ENCODE measurements around the gene TRIO.

Gene TRIO

DNA sequence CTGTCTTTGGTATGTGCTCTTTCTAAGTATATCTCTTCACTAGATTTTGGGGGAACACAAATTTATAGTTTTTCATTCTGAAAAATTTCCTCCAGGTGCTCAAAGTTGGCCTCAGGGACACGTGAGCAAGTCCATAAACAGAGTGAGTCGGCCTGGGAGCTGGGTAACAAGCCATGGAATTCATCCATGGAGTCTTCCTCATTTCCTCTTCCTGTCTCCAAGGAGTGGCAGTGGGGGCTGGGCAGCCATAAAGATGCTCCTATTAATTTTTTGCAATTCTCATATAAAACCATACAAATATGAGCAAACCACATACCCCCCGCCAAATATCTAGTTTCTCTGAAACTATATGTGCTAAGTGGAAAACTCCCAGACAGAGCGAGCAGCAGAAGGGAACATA lies 301.9 kb downstream of the TRIO start:
- Histone ChIP-seq H3K4me3 (replicated peaks; ENCODE audit: low read depth, low read length) (no peak overlapping the region), H3K27me3 (replicated peaks; ENCODE audit: control insufficient read depth, insufficient read depth, low read length) (no peaks in the 10 kb centered on the region), H3K36me3 (ENCODE audit: control insufficient read depth, insufficient read depth, low read length) (peaks cover 10% of the 10 kb centered on the region)
- no peak for DNase-seq (ENCODE audit: extremely low read depth, insufficient read length)
- TF ChIP-seq CTCF (IDR thresholded peaks at IDR 0.05; ENCODE audit: insufficient read depth, low read length, poor library complexity, severe bottlenecking), result no peak

DNA sequence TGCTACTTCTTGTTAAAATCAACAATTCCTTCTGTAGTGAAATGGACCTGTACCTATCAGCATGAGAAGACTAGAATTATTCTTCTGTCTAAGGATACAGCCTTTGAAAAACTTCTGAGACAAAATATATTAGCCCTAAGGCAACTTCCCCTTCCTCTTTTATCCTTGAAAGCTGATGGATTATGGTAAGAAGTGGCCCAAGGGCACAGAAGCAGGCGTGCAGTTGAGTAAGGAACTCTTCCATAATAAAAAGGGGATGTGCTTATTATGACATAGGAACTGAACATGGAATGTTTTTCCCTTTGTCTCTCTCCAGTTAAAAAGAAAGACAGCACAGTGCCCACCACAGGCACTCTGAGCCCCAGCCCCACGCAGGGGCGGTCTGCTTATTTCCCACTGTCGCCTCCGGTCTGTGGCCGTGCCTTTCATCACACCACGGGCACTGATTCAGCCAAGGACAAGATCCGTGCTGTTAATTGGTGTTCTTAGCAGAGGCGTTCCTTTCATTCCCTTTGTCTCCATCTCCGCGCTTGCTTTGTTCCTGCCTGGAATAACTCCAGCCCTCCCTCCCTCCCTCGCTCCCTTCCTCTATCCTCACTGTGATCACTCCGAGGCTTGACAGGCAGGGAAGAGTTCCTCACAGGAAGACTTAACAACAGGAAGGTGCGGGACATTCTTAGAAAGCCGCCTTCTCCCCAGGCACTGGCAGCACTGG lies 302.6 kb downstream of the TRIO start:
- no peak overlapping the region for H3K4me3 ChIP-seq (replicated peaks; ENCODE audit: low read depth, low read length)
- no peaks in the 10 kb centered on the region for H3K27me3 ChIP-seq (replicated peaks; ENCODE audit: control insufficient read depth, insufficient read depth, low read length)
- DNase-seq (ENCODE audit: extremely low read depth, insufficient read length), result no peak

GRCh38 chr5:14447958-14448911 lies 305.1 kb downstream of the TRIO start:
- no peak for TF ChIP-seq CTCF (IDR thresholded peaks at IDR 0.05; ENCODE audit: insufficient read depth, low read length, poor library complexity, severe bottlenecking)
- Histone ChIP-seq H3K36me3 (ENCODE audit: control insufficient read depth, insufficient read depth, low read length) (peaks cover 10% of the 10 kb centered on the region), H3K27me3 (replicated peaks; ENCODE audit: control insufficient read depth, insufficient read depth, low read length) (no peaks in the 10 kb centered on the region), H3K4me3 (replicated peaks; ENCODE audit: low read depth, low read length) (no peak overlapping the region)
- DNase-seq (ENCODE audit: extremely low read depth, insufficient read length), result peak; percentile 61

More for the DNA sequence above, 302.6 kb downstream of the TRIO start:
- TF ChIP-seq CTCF (IDR thresholded peaks at IDR 0.05; ENCODE audit: insufficient read depth, low read length, poor library complexity, severe bottlenecking), result no peak
- H3K36me3 ChIP-seq (ENCODE audit: control insufficient read depth, insufficient read depth, low read length), result peaks cover 9% of the 10 kb centered on the region

- H3K36me3 ChIP-seq (ENCODE audit: control insufficient read depth, insufficient read depth, low read length), result peaks cover 8% of the 10 kb centered on the region
- H3K27me3 ChIP-seq (replicated peaks; ENCODE audit: control insufficient read depth, insufficient read depth, low read length), result no peaks in the 10 kb centered on the region
- DNase-seq (ENCODE audit: extremely low read depth, insufficient read length), result no peak
- H3K4me3 ChIP-seq (replicated peaks; ENCODE audit: low read depth, low read length), result no peak overlapping the region
- no peak for TF ChIP-seq CTCF (IDR thresholded peaks at IDR 0.05; ENCODE audit: insufficient read depth, low read length, poor library complexity, severe bottlenecking)
These were observed 306.0 kb downstream of the TRIO start for GRCh38 chr5:14449052-14449661.

DNA sequence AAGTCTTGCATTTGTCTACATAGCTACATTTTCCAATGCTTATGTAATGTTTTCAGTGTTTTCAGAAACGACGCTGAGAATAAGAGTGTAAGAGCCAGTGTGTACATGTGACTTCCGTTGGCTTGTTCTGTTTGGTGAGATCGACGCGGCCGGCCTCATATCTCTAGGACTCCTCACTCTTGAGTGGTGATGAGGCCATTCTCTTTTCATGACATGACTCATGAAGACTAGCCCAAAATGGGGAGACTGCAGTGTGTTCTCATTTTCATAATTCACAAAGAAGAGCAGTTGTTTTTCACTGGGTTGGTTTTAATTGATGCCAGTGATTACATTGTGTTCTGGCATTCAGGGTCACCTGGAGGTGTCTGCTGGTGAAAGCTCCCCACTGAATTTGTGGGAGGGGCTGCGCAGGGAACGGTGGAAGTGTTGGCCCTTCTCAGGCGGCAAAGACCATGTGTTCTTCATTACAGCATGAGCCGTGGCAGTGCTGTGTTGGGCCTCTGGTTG lies 306.9 kb downstream of the TRIO start:
- no peak for TF ChIP-seq CTCF (IDR thresholded peaks at IDR 0.05; ENCODE audit: insufficient read depth, low read length, poor library complexity, severe bottlenecking)
- no peaks in the 10 kb centered on the region for H3K27me3 ChIP-seq (replicated peaks; ENCODE audit: control insufficient read depth, insufficient read depth, low read length)
- peaks cover 8% of the 10 kb centered on the region for H3K36me3 ChIP-seq (ENCODE audit: control insufficient read depth, insufficient read depth, low read length)
- DNase-seq (ENCODE audit: extremely low read depth, insufficient read length), result no peak
- no peak overlapping the region for H3K4me3 ChIP-seq (replicated peaks; ENCODE audit: low read depth, low read length)
